NCI-H187 treated with DMSO at 0.1 percent for 48 hours (cell line): ENCODE measurements around the gene DAB1.
A peak's percentile ranks its signal among the peaks of the same experiment; 100 is the strongest.
"Not testable (repeated sequence)": the region's sequence is repeated elsewhere in the genome, so short reads cannot be mapped to it uniquely, and the experiment has no call there.

Experiments used
- DNase-seq: peaks from one replicate; lab custom pipeline; 2025; lab: John Stamatoyannopoulos, UW

Gene DAB1

GRCh38 chr1:57360846-57361407, 62.9 kb downstream of the DAB1 start:
- no peak for DNase-seq

- no peak for DNase-seq
Observed at GRCh38 chr1:57357462-57357861, 66.4 kb downstream of the DAB1 start.

- DNase-seq: no peak
Observed at GRCh38 chr1:57353654-57354053, 70.2 kb downstream of the DAB1 start.

GRCh38 chr1:57350610-57351009, 73.2 kb downstream of the DAB1 start:
- DNase-seq: no peak

- no peak for DNase-seq
Observed at GRCh38 chr1:57348921-57349320, 74.9 kb downstream of the DAB1 start.

- DNase-seq: no peak
Observed at GRCh38 chr1:57345916-57346315, 77.9 kb downstream of the DAB1 start.

GRCh38 chr1:57344265-57344664, 79.6 kb downstream of the DAB1 start:
- no peak for DNase-seq

- not testable (repeated sequence) for DNase-seq
Observed at GRCh38 chr1:57343298-57343915, 80.5 kb downstream of the DAB1 start.

GRCh38 chr1:57341721-57342120, 82.1 kb downstream of the DAB1 start:
- DNase-seq: no peak

- DNase-seq: peak; percentile 40
Observed at GRCh38 chr1:57340334-57341070, 83.4 kb downstream of the DAB1 start.

- no peak for DNase-seq
Observed at GRCh38 chr1:57337623-57338022, 86.2 kb downstream of the DAB1 start.

GRCh38 chr1:57336793-57337192, 87.1 kb downstream of the DAB1 start:
- no peak for DNase-seq

- no peak for DNase-seq
Observed at GRCh38 chr1:57331620-57332019, 92.2 kb downstream of the DAB1 start.

GRCh38 chr1:57329937-57330336, 93.9 kb downstream of the DAB1 start:
- DNase-seq: no peak

- DNase-seq: no peak
Observed at GRCh38 chr1:57329001-57329527, 94.8 kb downstream of the DAB1 start.

- no peak for DNase-seq
Observed at GRCh38 chr1:57327946-57328345, 95.9 kb downstream of the DAB1 start.

- no peak for DNase-seq
Observed at GRCh38 chr1:57327336-57327735, 96.5 kb downstream of the DAB1 start.

GRCh38 chr1:57325536-57325935, 98.3 kb downstream of the DAB1 start:
- no peak for DNase-seq

- no peak for DNase-seq
Observed at GRCh38 chr1:57325117-57325516, 98.7 kb downstream of the DAB1 start.

GRCh38 chr1:57324388-57324787, 99.5 kb downstream of the DAB1 start:
- no peak for DNase-seq

- DNase-seq: no peak
Observed at GRCh38 chr1:57321776-57322175, 102.1 kb downstream of the DAB1 start.

GRCh38 chr1:57319791-57320190, 104.1 kb downstream of the DAB1 start:
- no peak for DNase-seq

GRCh38 chr1:57319165-57319564, 104.7 kb downstream of the DAB1 start:
- DNase-seq: no peak
